HuH-7 (cell line): ENCODE data around the gene UBE3B.

Experiments
- DNase-seq: peaks from one replicate; pipeline ENCODE4 v3.0.0; 2011; ENCODE audit warnings: low spot score

UBE3B gene

GRCh38 chr12:109475993-109476806, 1.2 kb upstream of the UBE3B start:
- no peak for DNase-seq

GRCh38 chr12:109476807-109477184, 638 bp upstream of the UBE3B start:
- DNase-seq: peak; percentile 18

- DNase-seq: no peak
These were observed 505 bp downstream of the UBE3B start for GRCh38 chr12:109477963-109478315.

DNA sequence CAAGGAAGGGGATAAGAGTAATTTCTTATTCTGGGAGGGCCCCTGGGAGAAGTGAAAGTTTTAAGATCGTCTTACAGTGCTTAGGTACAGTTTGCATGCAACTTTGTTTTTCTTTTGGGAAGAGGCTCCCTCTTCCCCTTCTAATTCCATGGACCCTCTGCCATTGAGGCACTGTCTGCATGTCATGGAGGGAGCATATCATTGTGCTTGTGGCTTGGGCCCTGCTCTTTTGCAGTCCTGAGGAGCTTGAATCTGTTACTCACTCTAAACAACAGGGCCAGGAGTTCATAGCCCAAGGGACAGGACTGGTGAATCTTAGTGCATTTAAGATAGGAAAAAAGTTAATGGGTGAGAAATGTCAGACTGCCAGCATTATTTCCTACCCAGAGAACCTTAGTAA, 2.3 kb downstream of the UBE3B start:
- no peak for DNase-seq

GRCh38 chr12:109480356-109480755, 2.9 kb downstream of the UBE3B start:
- no peak for DNase-seq

DNA sequence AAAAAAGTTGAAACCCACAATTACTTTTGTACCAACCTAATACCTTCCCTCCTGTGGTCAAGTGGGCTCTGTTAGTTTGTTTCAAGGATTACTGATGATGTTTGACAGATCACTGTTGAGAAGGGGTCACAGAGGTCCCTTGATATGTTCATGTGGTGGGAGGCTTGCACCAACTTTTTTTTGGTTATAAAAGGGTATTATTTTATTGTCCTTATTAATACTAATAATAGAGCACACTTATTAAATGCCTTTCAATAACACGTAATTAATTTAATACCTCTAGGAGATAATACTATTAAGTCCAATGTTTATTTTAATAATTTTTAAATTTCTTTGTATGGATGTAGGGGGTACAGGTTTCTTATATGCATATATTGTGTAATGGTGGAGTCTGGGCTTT, 4.4 kb downstream of the UBE3B start:
- DNase-seq: no peak

- no peak for DNase-seq
These were observed 5.1 kb downstream of the UBE3B start for GRCh38 chr12:109482491-109482890.

GRCh38 chr12:109482894-109483293, 5.5 kb downstream of the UBE3B start:
- DNase-seq: no peak

- no peak for DNase-seq
These were observed 5.9 kb downstream of the UBE3B start for GRCh38 chr12:109483346-109483745.

DNA sequence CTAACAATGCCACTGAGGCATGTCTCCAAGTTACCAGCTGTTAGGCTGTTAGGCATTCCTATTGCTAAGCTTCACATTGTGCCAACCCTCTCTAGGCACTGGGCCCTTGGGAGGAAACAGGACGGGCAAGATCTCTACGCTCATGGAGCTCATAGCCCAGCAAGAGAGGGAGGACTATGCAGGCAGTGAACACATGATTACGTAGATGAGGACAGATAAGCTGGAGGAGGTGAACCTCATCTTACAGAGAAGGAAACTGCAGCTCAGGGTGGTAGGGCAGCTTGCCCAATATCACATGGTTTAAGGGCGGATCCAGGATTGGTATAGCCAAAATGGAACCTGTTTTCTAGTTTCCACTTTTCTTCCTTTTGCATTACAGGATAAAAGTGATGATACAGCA, 7.8 kb downstream of the UBE3B start:
- DNase-seq: no peak

GRCh38 chr12:109487181-109488050, 10.0 kb downstream of the UBE3B start:
- DNase-seq: no peak

DNA sequence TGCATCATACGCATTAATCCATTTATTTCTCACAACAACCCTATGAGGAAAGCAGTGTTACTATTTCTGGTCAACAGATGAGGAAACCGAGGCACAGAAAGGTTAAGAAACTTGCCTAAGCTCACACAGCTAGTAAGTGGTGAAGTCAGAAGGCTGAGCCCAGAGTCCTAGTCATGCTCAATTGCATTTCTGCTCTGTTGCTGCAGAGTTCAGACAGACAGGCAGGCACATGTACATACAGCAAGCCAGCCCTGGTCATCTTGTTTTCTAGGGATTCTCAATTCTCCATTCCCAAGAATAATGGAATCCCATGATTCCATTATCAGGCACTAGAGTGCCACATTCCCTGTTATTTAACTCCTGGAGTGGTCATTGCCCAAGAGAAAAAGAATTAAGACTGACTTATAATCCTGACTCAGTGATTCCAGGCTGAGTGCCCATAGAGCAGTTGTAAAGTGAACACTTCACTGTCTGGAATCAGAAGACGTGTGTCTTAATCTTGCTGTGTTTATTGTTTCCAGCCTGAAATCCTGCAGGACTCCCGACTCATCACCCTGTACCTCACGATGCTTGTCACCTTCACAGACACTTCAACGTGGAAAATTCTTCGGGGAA, 10.7 kb downstream of the UBE3B start:
- DNase-seq: no peak

- no peak for DNase-seq
These were observed 11.9 kb downstream of the UBE3B start for GRCh38 chr12:109489016-109489954.

DNA sequence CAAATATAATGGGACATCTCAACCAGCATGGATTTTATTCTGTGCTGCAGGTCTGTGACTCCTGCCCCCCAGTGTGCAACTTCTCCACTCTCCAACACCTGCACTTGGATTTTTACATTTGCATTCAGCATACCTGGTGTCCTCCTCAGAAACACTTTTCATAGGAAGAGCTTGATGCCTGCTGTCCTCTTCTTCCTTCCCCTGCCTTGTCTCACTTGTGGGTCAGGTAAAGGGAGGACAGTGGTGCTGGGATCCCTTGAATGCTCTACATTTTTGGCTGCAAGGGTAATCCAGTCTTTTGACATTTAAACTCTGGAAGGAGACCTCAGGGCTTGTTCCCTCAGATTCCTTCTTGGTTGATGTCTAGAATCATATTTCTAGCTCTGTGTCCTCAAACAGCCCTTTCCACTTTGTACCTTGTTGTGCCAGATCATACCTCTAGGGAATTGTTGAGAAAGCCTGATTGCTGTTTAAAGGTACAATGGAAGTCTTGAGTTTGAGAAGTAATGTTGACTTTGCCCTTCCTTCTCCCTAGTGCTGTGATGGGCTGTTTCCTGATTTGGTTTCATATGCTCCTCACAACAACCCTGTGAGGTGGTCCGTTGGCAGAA, 12.6 kb downstream of the UBE3B start:
- DNase-seq: no peak

- no peak for DNase-seq
These were observed 14.2 kb downstream of the UBE3B start for GRCh38 chr12:109491671-109492070.

- DNase-seq: no peak
These were observed 14.9 kb downstream of the UBE3B start for GRCh38 chr12:109492371-109492770.

GRCh38 chr12:109493090-109493489, 15.7 kb downstream of the UBE3B start:
- no peak for DNase-seq

GRCh38 chr12:109493938-109494337, 16.5 kb downstream of the UBE3B start:
- DNase-seq: no peak

DNA sequence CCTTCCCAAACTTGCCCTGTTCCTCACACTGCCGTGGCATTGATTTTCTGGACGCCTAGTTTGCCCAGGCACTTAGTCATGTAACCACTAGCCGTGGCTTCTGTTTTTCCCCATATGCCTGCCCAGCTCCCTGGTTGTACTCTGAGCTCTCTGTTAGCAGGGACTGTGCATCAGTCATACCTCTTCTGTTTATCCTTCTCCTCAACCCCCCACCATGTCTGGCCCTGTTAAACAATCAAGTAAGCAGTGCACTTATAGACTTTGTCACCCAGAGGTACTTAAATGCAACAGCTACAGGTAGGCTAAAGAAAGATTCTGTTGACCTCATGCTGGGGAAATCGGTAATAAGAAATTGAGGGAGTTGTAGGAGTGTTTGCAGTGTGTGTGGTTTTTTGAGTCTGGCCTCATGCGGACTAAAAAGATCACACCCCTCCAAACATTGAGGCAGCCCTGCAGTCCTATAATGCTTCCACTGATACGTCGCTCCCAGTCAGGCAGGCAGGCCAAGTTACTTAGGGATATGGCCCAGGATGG, 17.0 kb downstream of the UBE3B start:
- DNase-seq: no peak

DNA sequence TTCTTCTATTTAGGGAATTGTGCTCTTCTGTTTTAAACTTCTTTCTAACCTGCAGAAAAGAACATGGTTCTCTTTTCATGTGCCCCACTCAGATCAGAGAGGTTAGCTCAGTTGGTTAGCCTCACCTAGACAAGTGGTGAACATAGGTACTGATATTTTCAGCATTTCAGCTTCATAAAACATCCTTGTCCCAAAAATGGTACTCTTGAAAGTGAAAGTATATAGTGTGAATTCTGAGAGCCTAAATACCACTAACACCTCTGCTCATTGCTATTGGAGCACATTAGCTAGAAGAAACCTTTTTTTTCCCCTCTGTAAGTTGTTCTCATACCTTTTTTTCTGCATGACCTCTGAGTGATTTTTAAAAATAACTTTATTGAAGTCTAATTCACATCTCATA, 17.6 kb downstream of the UBE3B start:
- no peak for DNase-seq

DNA sequence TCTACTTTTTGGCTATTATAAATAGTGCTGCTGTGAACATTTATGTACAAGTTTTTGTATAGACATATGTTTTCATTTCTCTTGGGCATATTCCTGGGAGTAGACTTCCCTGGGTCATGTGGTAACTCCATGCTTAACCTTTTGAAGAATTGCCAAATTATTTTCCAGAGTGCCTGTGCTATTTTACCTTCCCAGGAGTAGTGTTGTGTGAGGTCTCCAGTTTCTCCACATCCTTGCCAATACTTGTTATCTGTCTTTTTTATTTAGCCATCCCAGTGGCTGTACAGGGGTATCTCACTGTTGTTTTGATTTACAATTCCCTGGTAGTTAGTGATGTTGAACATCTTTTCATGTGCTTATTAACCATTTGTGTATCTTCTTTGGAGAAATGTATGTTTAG, 18.9 kb downstream of the UBE3B start:
- DNase-seq: no peak
